Lower leg skin (tissue), 4 donors: ENCODE data around the gene GPI. TPM values are rescaled to one million over a fixed set of nuclear protein-coding genes. Genes with fewer than 3 reads are reported as not detected.

Experiments used
- DNase-seq, 2 donors: peaks; one replicate each; pipeline ENCODE4 v3.0.0-alpha.2; 2019; ENCODE audit warnings: low spot score in 2 of 2
- H3K4me3 ChIP-seq: fragments of 200-600 bp; sonication (generic); 2 replicates; pipeline ENCODE4 v1.5.1; 2017; ENCODE audit warnings: mild to moderate bottlenecking, low read depth; ENCODE audit not compliant: poor library complexity, severe bottlenecking
- CTCF ChIP-seq, 3 donors: fragments of 450-650 bp; IDR thresholded peaks; one replicate each; pipeline ENCODE4 v1.5.1; 2016; ENCODE audit warnings: antibody characterized with exemption in 3 of 3, mild to moderate bottlenecking in 3 of 3, moderate library complexity in 2 of 3
- POLR2A ChIP-seq, 2 donors: fragments of 450-650 bp; IDR thresholded peaks; one replicate each; pipeline ENCODE4 v1.6.1; 2016 to 2017; ENCODE audit warnings: antibody characterized with exemption in 2 of 2, mild to moderate bottlenecking in 1 of 2, moderate library complexity in 1 of 2
- WGBS, 2 donors: methylation state at CpG; one replicate each; pipeline ENCODE4 v1.1.5; 2018; 5-methylcytosine and 5-hydroxymethylcytosine counted together
- intact Hi-C: fragments of 100-400 bp; cut with DNase I; formaldehyde crosslinking; loops from one replicate; pipeline ENCODE4 v1.15.0; 2023; ENCODE audit warnings: low total_unique reads
- total RNA-seq, 4 donors: library from RNA; depleted of rRNA; stranded (reverse); fragments of >200 nt; gene quantifications; one replicate each; pipeline ENCODE4 v1.1.0, GENCODE V29; 2016

Gene GPI
- total RNA-seq: 100 to 1,000 TPM; 117 to 195 (median 124) TPM

- TF ChIP-seq POLR2A (IDR thresholded peaks at IDR 0.05) (no peak), CTCF (IDR thresholded peaks at IDR 0.05) (no peak)
- intact Hi-C loops: no loop called here
- peak; percentile 36 to 89 for DNase-seq
- 1 to 2% methylated on average over 23 to 24 of the region's 67 CpGs for WGBS, 2 donors
- H3K4me3 ChIP-seq: peak within 1 kb of the TSS; percentile 95
These were observed at the start of gene GPI for GRCh38 chr19:34364830-34365462. Gene GPI, plus strand, starts transcription at chr19:34365196. Its CDS starts 71 bp downstream, at chr19:34365267.

- TF ChIP-seq POLR2A (IDR thresholded peaks at IDR 0.05) (no peak), CTCF (IDR thresholded peaks at IDR 0.05) (no peak)
- WGBS, 2 donors: 86 to 88% methylated on average over 2 of the region's 2 CpGs
- intact Hi-C loops: no loop called here
- no peak overlapping the region for H3K4me3 ChIP-seq
- DNase-seq: no peak
These were observed 48.7 kb upstream of the GPI start for GRCh38 chr19:34316247-34316646.

- TF ChIP-seq CTCF (IDR thresholded peaks at IDR 0.05) (no peak), POLR2A (IDR thresholded peaks at IDR 0.05) (no peak)
- intact Hi-C loops: no loop called here
- DNase-seq: no peak
- no peak overlapping the region for H3K4me3 ChIP-seq
- WGBS, 2 donors: 85 to 89% methylated on average over 5 of the region's 5 CpGs
These were observed 48.2 kb upstream of the GPI start for GRCh38 chr19:34316741-34317301.

- TF ChIP-seq POLR2A (IDR thresholded peaks at IDR 0.05) (no peak), CTCF (IDR thresholded peaks at IDR 0.05) (no peak)
- peak in 1 of 2 donors; percentile 82 for DNase-seq
- 56 to 60% methylated on average over 6 of the region's 6 CpGs for WGBS, 2 donors
- H3K4me3 ChIP-seq: no peak overlapping the region
- intact Hi-C loops: no loop called here
These were observed 47.6 kb upstream of the GPI start for GRCh38 chr19:34317311-34317927.

- DNase-seq: no peak
- 50 to 52% methylated on average over 3 of the region's 3 CpGs for WGBS, 2 donors
- intact Hi-C loops: no loop called here
- H3K4me3 ChIP-seq: no peak overlapping the region
- TF ChIP-seq POLR2A (IDR thresholded peaks at IDR 0.05) (no peak), CTCF (IDR thresholded peaks at IDR 0.05) (no peak)
These were observed 45.8 kb upstream of the GPI start for GRCh38 chr19:34319230-34319585.
